ENCODE data around the gene SMAP1.

The SMAP1 gene

GRCh38 chr6:70842541-70842940 is 174.9 kb downstream of the SMAP1 start:
- DNase-seq (ENCODE audit: low spot score), result no peak

- DNase-seq (ENCODE audit: low spot score), result no peak
Observed at GRCh38 chr6:70843328-70843918, 175.7 kb downstream of the SMAP1 start.

GRCh38 chr6:70844301-70844700 is 176.6 kb downstream of the SMAP1 start:
- DNase-seq (ENCODE audit: low spot score), result no peak

- no peak for DNase-seq (ENCODE audit: low spot score)
Observed at GRCh38 chr6:70846207-70846835, 178.6 kb downstream of the SMAP1 start.

- no peak for DNase-seq (ENCODE audit: low spot score)
Observed at GRCh38 chr6:70847106-70848084, 179.7 kb downstream of the SMAP1 start.

- DNase-seq (ENCODE audit: low spot score), result no peak
Observed at GRCh38 chr6:70849348-70850069, 181.8 kb downstream of the SMAP1 start.

GRCh38 chr6:70852667-70853246 is 185.1 kb downstream of the SMAP1 start:
- DNase-seq (ENCODE audit: low spot score), result no peak

GRCh38 chr6:70857387-70858077 is 189.8 kb downstream of the SMAP1 start:
- no peak for DNase-seq (ENCODE audit: low spot score)

- no peak for DNase-seq (ENCODE audit: low spot score)
Observed at GRCh38 chr6:70860045-70860444, 192.4 kb downstream of the SMAP1 start.

GRCh38 chr6:70860920-70861319 is 193.2 kb downstream of the SMAP1 start:
- DNase-seq (ENCODE audit: low spot score), result no peak

- no peak for DNase-seq (ENCODE audit: low spot score)
Observed at GRCh38 chr6:70863343-70863742, 195.7 kb downstream of the SMAP1 start.

GRCh38 chr6:70864401-70864800 is 196.7 kb downstream of the SMAP1 start:
- no peak for DNase-seq (ENCODE audit: low spot score)

GRCh38 chr6:70872469-70872868 is 204.8 kb downstream of the SMAP1 start:
- no peak for DNase-seq (ENCODE audit: low spot score)

- DNase-seq (ENCODE audit: low spot score), result no peak
Observed at GRCh38 chr6:70874181-70874913, 206.7 kb downstream of the SMAP1 start.

GRCh38 chr6:70879496-70879895 is 211.8 kb downstream of the SMAP1 start:
- DNase-seq (ENCODE audit: low spot score), result no peak

- DNase-seq (ENCODE audit: low spot score), result peak; percentile 92
Observed at GRCh38 chr6:70884074-70884983, 216.6 kb downstream of the SMAP1 start.

GRCh38 chr6:70886071-70886470 is 218.4 kb downstream of the SMAP1 start:
- DNase-seq (ENCODE audit: low spot score), result no peak

GRCh38 chr6:70886661-70887060 is 219.0 kb downstream of the SMAP1 start:
- DNase-seq (ENCODE audit: low spot score), result no peak

- DNase-seq (ENCODE audit: low spot score), result no peak
Observed at GRCh38 chr6:70889270-70889669, 221.6 kb downstream of the SMAP1 start.

All from GM03348 (cell line).